Neural crest cell (in vitro differentiated cells): ENCODE measurements around the gene PTCSC3. TPM values are rescaled to one million over a fixed set of nuclear protein-coding genes. Genes with fewer than 3 reads are reported as not detected.

Experiments
- DNase-seq: peaks from one replicate; pipeline ENCODE4 v3.0.0; 2021; ENCODE audit warnings: low read depth, mixed read lengths, low spot score
- H3K27ac Mint-ChIP-seq: one replicate; pipeline ENCODE4 v1.8.0; 2021; ENCODE audit warnings: mild to moderate bottlenecking, mixed read lengths; ENCODE audit not compliant: unreplicated experiment
- H3K27me3 Mint-ChIP-seq: 2 replicates; pipeline ENCODE4 v1.8.0; 2021; ENCODE audit warnings: low read depth, mild to moderate bottlenecking, mixed read lengths
- H3K36me3 Mint-ChIP-seq: 2 replicates; pipeline ENCODE4 v1.8.0; 2021; ENCODE audit warnings: low read depth, mild to moderate bottlenecking, mixed read lengths
- H3K4me1 Mint-ChIP-seq: 2 replicates; pipeline ENCODE4 v1.8.0; 2021; ENCODE audit warnings: mixed read lengths
- H3K4me3 Mint-ChIP-seq: one replicate; pipeline ENCODE4 v1.8.0; 2021; ENCODE audit warnings: mild to moderate bottlenecking, mixed read lengths
- H3K9me3 Mint-ChIP-seq: 2 replicates; pipeline ENCODE4 v1.8.0; 2021; ENCODE audit warnings: mixed read lengths
- long read RNA-seq: library from polyadenylated mRNA; unstranded; transcript quantifications from one replicate; pipeline ENCODE4 v2.0.0, GENCODE V29; 2020
- total RNA-seq: library from RNA; stranded (reverse); gene quantifications from 2 replicates; pipeline ENCODE4 v1.2.1, GENCODE V29; 2021
- TF ChIP-seq, protein P1 (sequence below): fragments of 200-600 bp; sonication (generic); conservative IDR thresholded peaks from 2 replicates; pipeline ENCODE4 v1.5.0; 2021; ENCODE audit warnings: antibody characterized with exemption, mild to moderate bottlenecking

PTCSC3 gene
- not detected in 2 replicates for total RNA-seq
- long read RNA-seq = 0 reads

DNA sequence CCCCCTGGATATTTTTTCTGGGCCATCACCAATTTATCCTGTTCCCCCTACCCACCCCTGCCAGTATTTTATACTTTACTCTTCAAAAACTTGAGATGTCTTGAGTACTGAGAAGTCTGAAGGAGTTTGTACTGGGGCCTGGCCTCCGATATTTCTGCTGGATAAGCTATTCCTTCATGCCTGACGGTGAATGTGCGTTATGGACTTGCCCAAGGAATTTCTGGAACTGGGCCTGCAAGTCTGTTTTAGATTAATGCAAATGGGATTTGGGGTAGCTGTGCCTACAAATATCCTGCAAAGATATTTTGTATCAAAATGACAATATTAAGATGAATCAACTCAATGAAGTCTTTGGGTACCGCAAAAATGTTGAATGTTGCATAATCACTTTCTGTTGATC lies at the start of gene PTCSC3:
Gene PTCSC3, minus strand, starts transcription at position 199 of the 400 bp plus-strand sequence.
- Mint-ChIP-seq H3K4me1 (no peaks in the 10 kb centered on the region), H3K27ac (no peak within 1 kb of the TSS), H3K27me3 (peaks cover 8% of the 10 kb centered on the region), H3K4me3 (no peak within 1 kb of the TSS), H3K36me3 (no peaks in the 10 kb centered on the region), H3K9me3 (no peaks in the 10 kb centered on the region)
- DNase-seq = no peak
- TF ChIP-seq, protein P1, sequence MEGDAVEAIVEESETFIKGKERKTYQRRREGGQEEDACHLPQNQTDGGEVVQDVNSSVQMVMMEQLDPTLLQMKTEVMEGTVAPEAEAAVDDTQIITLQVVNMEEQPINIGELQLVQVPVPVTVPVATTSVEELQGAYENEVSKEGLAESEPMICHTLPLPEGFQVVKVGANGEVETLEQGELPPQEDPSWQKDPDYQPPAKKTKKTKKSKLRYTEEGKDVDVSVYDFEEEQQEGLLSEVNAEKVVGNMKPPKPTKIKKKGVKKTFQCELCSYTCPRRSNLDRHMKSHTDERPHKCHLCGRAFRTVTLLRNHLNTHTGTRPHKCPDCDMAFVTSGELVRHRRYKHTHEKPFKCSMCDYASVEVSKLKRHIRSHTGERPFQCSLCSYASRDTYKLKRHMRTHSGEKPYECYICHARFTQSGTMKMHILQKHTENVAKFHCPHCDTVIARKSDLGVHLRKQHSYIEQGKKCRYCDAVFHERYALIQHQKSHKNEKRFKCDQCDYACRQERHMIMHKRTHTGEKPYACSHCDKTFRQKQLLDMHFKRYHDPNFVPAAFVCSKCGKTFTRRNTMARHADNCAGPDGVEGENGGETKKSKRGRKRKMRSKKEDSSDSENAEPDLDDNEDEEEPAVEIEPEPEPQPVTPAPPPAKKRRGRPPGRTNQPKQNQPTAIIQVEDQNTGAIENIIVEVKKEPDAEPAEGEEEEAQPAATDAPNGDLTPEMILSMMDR = no peak

DNA sequence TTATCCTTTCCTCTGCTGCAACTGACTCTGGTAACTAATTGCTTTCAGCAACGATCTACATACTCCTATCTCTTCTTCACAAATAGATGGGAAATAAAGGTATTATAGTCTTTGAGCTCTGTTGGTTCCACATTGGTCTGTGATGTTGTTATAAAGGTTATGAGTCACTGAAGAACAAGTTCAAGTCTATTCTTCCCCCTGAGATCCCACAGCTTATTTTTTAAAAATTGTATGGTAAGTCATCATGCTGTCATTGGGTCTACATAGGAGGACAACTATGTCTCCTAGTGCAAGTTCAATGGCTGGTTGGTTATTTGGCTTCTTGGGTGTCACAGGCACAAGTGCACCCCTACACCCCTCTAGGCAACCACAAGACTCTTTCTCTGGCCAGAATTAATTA lies 49.6 kb upstream of the PTCSC3 start:
- H3K4me3 Mint-ChIP-seq = no peak overlapping the region
- H3K4me1 Mint-ChIP-seq = peaks cover 7% of the 10 kb centered on the region
- no peak for DNase-seq
- TF ChIP-seq, protein P1 = no peak
- H3K27me3 Mint-ChIP-seq = peaks cover 58% of the 10 kb centered on the region
- H3K36me3 Mint-ChIP-seq = no peaks in the 10 kb centered on the region
- H3K9me3 Mint-ChIP-seq = no peaks in the 10 kb centered on the region
- H3K27ac Mint-ChIP-seq = no peak overlapping the region

DNA sequence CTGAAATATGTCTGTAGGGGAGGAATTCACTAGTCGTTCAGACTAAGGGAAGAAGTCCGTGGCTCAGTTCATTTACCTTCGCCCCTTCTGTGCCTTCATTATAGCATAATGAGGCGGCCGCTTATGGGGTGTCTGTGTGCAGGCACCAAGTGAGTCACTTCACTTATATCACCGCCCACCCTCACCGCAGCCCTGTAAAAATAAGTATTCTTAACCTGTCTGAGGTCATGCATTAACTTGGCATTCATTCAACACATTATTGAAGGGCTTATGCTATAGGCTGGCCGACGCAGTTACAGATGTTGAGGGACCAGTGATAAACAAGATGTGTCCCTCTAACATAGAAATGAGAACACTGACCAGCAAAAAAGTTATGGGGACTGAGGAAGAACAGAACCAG lies 47.7 kb upstream of the PTCSC3 start:
- Mint-ChIP-seq H3K27ac (no peak overlapping the region), H3K36me3 (no peaks in the 10 kb centered on the region), H3K27me3 (peaks cover 72% of the 10 kb centered on the region), H3K4me1 (peaks cover 10% of the 10 kb centered on the region), H3K9me3 (no peaks in the 10 kb centered on the region), H3K4me3 (no peak overlapping the region)
- no peak for DNase-seq
- TF ChIP-seq, protein P1 = no peak

DNA sequence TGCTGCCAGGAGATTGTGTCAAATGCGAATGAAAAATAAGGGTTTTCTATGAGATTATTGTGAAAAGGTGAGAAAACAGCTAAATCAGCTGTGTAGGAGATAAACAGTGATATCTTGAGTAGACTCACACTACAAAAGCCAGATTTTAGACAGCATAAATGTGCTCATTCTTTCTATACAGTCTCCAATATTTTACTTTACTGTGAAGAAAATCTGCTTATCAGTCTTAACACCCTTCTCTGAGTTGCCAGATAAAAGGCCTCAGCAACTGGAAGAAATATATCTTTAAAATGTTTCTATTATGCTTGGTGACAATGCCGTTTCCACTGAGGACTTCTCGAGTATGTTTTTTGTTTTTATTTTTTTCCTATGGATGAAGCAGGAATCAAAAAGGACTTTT lies 47.0 kb upstream of the PTCSC3 start:
- Mint-ChIP-seq H3K36me3 (no peaks in the 10 kb centered on the region), H3K4me1 (peaks cover 10% of the 10 kb centered on the region)

DNA sequence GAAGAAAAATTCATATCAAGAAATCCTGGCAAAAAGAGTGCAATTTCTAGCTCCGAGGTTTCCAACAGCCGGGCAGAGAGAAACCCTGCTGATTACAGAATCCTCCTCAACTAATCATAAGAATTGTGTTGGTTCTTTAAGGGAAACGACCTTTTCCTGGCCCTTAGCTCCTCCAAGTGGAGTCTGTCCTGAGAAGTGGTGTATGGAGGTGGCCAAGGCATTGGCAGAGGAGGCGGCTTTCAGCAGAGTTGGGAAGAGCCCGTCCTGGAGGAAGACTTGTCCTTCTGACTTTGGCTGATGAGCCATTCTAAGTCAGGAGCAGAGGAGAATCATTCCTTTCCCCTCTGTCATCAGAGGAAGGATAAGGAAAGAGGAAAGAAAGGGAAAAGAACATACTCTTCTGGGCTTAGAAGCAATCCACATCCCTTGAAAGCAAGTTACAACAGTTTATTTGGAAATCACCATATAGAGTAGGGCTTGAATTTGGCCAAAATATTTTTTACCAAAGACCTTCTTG lies 46.5 kb upstream of the PTCSC3 start:
- Mint-ChIP-seq H3K27ac (no peak overlapping the region), H3K4me1 (peaks cover 10% of the 10 kb centered on the region), H3K27me3 (peaks cover 76% of the 10 kb centered on the region), H3K9me3 (no peaks in the 10 kb centered on the region), H3K4me3 (no peak overlapping the region), H3K36me3 (no peaks in the 10 kb centered on the region)
- TF ChIP-seq, protein P1 = no peak
- DNase-seq = no peak

More for the DNA sequence above, 47.0 kb upstream of the PTCSC3 start:
- no peak overlapping the region for H3K27ac Mint-ChIP-seq
- H3K27me3 Mint-ChIP-seq = peaks cover 75% of the 10 kb centered on the region
- TF ChIP-seq, protein P1 = no peak
- H3K9me3 Mint-ChIP-seq = no peaks in the 10 kb centered on the region
- no peak for DNase-seq
- no peak overlapping the region for H3K4me3 Mint-ChIP-seq
